Stimulated activated CD4-positive, alpha-beta T cell treated with anti-CD3 and anti-CD28 coated beads, Interleukin-1b, Interleukin-23, amount 100 ng/mL, for 4 hours (primary cell): ENCODE data around the gene FOSB.

Source experiments
- DNase-seq, 2 donors: peaks; one replicate each; pipeline ENCODE4 v3.0.0-alpha.2; 2020; ENCODE audit warnings: low read depth in 2 of 2

FOSB gene

DNA sequence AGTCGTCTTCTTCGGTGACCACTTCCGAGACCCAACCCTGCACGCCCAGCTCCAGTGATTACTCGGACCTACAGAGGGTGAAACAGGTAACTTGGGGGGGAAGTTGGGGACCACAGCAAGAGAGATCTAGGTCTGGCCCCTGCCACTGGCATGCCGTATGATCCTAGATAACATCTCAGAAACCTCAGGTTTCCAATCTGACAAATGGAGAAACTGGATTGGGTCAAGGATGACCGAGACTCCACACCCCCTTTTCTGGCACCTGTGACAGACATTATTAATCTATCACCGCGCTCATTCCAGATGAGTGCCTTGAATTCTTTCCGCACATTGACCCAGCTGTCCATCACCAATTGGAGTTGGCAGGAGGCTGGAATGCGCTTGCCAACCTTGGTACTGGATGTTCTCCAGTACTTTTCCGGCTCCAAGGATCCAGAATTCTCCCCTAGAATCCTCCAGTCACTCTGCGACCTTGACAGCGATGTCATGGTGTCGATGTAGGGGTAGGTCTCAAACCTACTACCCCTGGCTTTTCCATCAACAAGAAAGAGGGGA, 56.9 kb downstream of the FOSB start:
- DNase-seq = no peak
